Measurements from ENCODE around the gene EXOC4.

Gene EXOC4

DNA sequence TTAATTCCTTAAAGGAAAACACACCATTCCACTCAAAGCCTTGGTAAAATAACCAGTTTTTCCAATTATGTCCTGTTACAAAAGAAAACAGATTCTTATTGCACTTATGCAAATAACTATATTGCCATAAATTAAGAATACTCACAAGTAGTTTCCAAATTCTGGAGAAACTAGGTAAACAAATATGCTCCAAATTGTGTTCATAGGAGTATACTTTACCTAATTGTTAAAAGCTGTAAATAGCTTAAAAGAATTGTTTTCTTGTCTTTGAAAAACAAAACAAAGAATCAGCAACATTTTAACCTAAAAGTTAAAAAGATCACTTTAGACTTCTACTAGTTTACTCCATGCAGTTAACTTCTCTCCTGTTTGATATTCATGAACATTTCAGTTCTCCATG, 835.3 kb downstream of the EXOC4 start:
- no peak for DNase-seq (ENCODE audit: low read depth in 4 of 4, low spot score in 1 of 4)

DNA sequence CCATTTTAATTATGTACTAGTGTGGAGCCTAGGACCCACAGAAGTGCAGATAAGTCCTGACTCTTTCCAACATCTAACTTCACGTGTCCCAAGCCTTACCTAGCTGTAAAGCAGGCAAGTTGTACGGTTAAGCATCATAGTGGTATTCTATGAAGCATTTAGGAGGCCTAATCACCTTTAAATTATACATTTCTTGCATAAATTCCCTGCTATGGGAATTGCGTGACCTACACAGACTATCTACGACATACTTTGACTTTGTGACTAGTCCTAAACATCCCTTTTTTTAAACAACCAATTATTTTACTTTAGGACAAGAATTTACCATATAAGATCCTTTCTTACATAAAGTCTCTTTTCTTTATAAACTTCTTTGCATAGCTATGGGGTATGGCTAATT, 836.6 kb downstream of the EXOC4 start:
- DNase-seq (ENCODE audit: low read depth in 4 of 4, low spot score in 1 of 4): no peak

DNA sequence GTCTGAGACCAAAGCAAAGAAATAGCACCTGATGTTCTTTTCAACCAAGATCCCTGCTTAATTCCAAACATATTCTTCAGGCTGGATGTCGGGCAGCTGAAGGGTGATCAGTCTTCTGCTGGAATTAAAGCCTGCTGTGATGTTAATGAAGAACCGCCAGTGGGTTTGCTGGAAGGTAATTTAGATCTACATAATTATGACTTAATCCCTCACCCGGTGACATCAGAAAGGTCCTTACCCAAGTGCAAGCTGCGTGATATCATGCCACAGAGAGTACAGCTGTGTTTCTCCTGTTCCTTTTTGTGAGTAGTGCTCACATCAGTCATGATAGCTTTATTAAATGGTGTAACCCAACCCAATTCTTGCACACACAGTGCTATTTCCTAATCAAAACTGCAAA, 845.2 kb downstream of the EXOC4 start:
- DNase-seq (ENCODE audit: low read depth in 4 of 4, low spot score in 1 of 4): no peak

DNA sequence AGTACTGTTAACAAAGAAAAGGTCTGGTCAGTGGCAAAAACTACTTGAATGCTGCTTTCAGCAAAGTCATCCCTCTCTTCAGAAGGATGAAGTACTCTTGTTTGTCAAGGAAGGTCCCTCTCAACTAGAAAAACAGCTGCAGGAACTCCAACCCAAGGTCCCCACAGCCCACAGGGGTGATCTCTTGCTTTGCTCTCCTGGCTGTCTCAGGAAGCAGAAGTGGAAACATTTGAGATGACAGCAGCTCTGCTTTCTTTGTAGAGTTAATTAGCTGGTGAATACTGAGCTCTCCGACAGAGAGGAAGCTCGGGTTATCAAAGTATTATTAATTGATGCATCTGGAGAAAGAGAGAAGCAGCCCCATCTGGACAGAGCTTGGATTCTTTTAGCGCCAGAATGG, 848.8 kb downstream of the EXOC4 start:
- no peak for DNase-seq (ENCODE audit: low read depth in 4 of 4, low spot score in 1 of 4)

DNA sequence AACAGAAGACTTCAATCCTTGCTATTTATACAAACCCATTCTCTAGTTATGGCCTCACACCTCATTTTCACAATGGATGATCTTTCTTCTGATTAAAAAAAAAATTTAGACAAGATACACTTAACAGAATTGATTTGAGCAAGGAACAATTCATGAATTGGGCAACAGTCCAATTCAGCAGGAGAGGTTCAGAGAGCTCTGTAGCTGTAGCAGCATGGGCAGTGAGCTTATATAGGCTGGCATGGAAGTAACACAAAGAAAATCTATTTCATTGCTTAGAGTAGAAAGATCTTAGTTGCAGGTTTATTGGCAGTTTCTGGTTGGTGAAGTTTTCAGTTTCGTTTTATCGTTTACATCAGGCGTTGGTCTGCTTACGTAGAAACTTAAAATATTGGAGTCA, 851.3 kb downstream of the EXOC4 start:
- no peak for DNase-seq (ENCODE audit: low read depth in 4 of 4, low spot score in 1 of 4)

DNA sequence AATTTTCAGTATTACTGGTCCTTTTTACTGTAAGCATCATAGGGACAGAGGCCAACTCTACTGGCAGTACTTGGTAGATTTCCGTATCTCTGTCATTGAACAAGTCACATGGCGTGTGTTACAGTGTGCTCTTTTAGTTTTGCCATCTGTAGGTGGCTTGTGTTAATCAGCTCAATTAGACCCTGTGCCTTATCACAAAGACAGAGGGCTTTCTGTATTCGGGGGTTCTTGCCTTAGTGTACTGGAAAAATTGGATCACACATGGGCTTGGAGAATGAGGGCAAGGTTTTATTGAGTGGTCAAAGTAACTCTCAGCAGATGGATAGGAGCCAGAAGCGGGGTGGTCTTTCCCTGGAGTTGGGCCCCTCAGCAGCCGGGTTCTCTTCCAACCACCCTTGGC, 853.0 kb downstream of the EXOC4 start:
- no peak for DNase-seq (ENCODE audit: low read depth in 4 of 4, low spot score in 1 of 4)

DNA sequence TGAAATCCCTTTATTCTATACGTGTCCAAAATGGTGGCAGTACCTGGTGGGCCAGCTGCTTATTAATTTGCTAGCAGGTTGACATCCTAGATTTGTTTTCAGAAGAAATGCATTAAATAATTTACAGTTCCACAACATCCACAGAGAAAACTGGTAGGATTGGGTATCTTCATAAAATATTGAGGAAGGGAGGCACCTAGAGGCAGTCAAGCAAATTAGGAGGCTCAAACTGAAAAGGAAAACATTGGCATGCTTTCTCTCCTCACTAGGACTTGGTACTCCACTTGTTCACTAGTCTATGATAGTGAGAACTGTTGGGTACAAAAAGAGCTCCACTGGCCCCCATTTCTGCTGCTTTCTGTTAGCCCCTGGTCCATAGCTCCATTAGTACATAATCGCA, 855.9 kb downstream of the EXOC4 start:
- DNase-seq (ENCODE audit: low read depth in 4 of 4, low spot score in 1 of 4): no peak

DNA sequence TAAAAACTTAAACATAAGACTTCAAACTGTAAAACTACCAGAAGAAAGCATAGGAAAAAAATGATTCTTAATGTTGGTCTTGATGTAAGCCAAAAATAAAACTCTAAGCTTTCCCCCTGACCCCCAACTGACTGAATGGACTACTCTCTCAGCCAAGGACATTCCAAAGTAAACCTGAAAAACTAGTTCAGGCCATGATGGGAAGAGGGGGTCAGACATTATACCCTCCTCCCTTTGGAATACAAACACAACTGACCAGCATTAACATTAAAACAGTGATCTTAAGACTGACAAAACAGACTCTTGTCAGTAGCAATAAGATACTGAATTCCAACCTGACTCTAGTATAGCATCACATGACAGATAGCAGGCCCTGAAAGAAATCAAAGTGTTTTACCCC, 860.8 kb downstream of the EXOC4 start:
- DNase-seq (ENCODE audit: low read depth in 4 of 4, low spot score in 1 of 4): no peak

DNA sequence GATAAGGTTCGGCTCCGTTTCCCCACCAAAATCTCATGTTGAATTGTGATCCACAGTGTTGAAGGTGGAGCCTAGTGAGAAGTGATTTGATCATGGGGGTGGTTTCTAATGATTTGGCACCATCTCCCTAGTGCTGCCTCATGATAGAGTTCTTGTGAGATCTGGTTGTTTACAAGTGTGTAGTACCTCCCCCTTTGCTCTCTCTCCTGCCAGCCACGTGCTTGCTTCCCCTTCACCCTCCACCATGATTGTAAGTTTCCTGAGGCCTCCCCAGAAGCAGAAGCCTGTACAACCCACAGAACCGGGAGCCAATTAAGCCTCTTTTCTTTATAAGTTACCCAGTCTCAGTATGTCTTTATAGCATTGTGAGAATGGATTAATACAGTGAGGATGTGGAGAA, 862.1 kb downstream of the EXOC4 start:
- DNase-seq (ENCODE audit: low read depth in 4 of 4, low spot score in 1 of 4): no peak

Data from stimulated activated CD4-positive, alpha-beta T cell treated with anti-CD3 and anti-CD28 coated beads, Interleukin-1b, Interleukin-23, amount 100 ng/mL, for 24 hours (primary cell).